Esophagus squamous epithelium (tissue), 5 donors: ENCODE measurements around the gene RGL2. TPM values are rescaled to one million over a fixed set of nuclear protein-coding genes. Genes with fewer than 3 reads are reported as not detected.
A peak's percentile ranks its signal among the peaks of the same experiment; 100 is the strongest.

Experiments
- DNase-seq: peaks from one replicate; lab custom pipeline; 2025; lab: John Stamatoyannopoulos, UW
- H3K27ac ChIP-seq, 4 donors: fragments of 200-600 bp; sonication (generic); one replicate each; pipeline ENCODE4 v1.5.1; 2016 to 2019; ENCODE audit warnings: mild to moderate bottlenecking in 1 of 4
- H3K27me3 ChIP-seq, 4 donors: fragments of 200-600 bp; sonication (generic); 1 replicate in 3 of 4; 2 replicates in 1 of 4; pipeline versions ENCODE4 v1.5.1 to v1.6.0; 2017 to 2021; ENCODE audit warnings: antibody characterized with exemption in 1 of 4
- H3K36me3 ChIP-seq, 3 donors: fragments of 200-600 bp; sonication (generic); one replicate each; pipeline ENCODE4 v1.5.1; 2016 to 2019
- H3K4me1 ChIP-seq, 3 donors: fragments of 200-600 bp; sonication (generic); one replicate each; pipeline ENCODE4 v1.5.1; 2017 to 2019
- H3K4me3 ChIP-seq, 4 donors: fragments of 200-600 bp; sonication (generic); 1 replicate in 3 of 4; 2 replicates in 1 of 4; pipeline ENCODE4 v1.5.1; 2016 to 2019; ENCODE audit warnings: mild to moderate bottlenecking in 2 of 4, moderate library complexity in 1 of 4
- H3K9me3 ChIP-seq, 3 donors: fragments of 200-600 bp; sonication (generic); one replicate each; pipeline ENCODE4 v1.5.1; 2016 to 2019
- POLR2A ChIP-seq, 4 donors: fragments of 450-650 bp; IDR thresholded peaks; one replicate each; pipeline ENCODE4 v1.6.1; 2017; ENCODE audit warnings: antibody characterized with exemption in 4 of 4, mild to moderate bottlenecking in 4 of 4, moderate library complexity in 3 of 4
- WGBS, 2 donors: methylation state at CpG; one replicate each; pipeline ENCODE4 v1.1.5; 2018; 5-methylcytosine and 5-hydroxymethylcytosine counted together
- intact Hi-C: fragments of 100-400 bp; cut with DNase I; formaldehyde crosslinking; loops from one replicate; pipeline ENCODE4 v1.15.0; 2022
- total RNA-seq, 4 donors: library from RNA; depleted of rRNA; stranded (reverse); fragments of >200 nt; gene quantifications; one replicate each; pipeline ENCODE4 v1.1.0, GENCODE V29; 2016
- TF ChIP-seq, protein P1 (sequence below), 6 experiments: fragments of 450-650 bp in 4 of 6; fragments of 200-600 bp in 2 of 6; sonication (generic) in 2 of 6; IDR thresholded peaks; one replicate each; pipeline ENCODE4 v1.5.1; 2016 to 2019; ENCODE audit warnings: antibody characterized with exemption in 6 of 6, mild to moderate bottlenecking in 4 of 6, moderate library complexity in 4 of 6
- donor health status: DM: yes; HTN: yes; CAD: no.

Gene RGL2
- total RNA-seq, 4 donors from 2014 or later, result 54.9 to 78.7 (median 63.2) TPM

- no peak for TF ChIP-seq POLR2A (IDR thresholded peaks at IDR 0.05)
- TF ChIP-seq, protein P1, sequence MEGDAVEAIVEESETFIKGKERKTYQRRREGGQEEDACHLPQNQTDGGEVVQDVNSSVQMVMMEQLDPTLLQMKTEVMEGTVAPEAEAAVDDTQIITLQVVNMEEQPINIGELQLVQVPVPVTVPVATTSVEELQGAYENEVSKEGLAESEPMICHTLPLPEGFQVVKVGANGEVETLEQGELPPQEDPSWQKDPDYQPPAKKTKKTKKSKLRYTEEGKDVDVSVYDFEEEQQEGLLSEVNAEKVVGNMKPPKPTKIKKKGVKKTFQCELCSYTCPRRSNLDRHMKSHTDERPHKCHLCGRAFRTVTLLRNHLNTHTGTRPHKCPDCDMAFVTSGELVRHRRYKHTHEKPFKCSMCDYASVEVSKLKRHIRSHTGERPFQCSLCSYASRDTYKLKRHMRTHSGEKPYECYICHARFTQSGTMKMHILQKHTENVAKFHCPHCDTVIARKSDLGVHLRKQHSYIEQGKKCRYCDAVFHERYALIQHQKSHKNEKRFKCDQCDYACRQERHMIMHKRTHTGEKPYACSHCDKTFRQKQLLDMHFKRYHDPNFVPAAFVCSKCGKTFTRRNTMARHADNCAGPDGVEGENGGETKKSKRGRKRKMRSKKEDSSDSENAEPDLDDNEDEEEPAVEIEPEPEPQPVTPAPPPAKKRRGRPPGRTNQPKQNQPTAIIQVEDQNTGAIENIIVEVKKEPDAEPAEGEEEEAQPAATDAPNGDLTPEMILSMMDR (IDR thresholded peaks at IDR 0.05), result no peak
- peaks cover 18 to 59% (median 31%) of the 10 kb centered on the region in 3 donors for H3K36me3 ChIP-seq
- H3K27ac ChIP-seq, result peak overlapping the region in 2 of 4 donors; percentile 93 to 100
Observed at GRCh38 chr6:33295621-33296369, 2.9 kb downstream of the RGL2 start.

GRCh38 chr6:33294086-33294823, 4.5 kb downstream of the RGL2 start:
- TF ChIP-seq, protein P1 (IDR thresholded peaks at IDR 0.05), result no peak
- TF ChIP-seq POLR2A (IDR thresholded peaks at IDR 0.05), result no peak
- no peaks in the 10 kb centered on the region for H3K27me3 ChIP-seq
- H3K4me3 ChIP-seq, result no peak overlapping the region
- DNase-seq, result no peak
- H3K9me3 ChIP-seq, result no peaks in the 10 kb centered on the region
- no peak overlapping the region for H3K27ac ChIP-seq
- H3K36me3 ChIP-seq, result peaks cover 18 to 62% (median 31%) of the 10 kb centered on the region in 3 donors
- peaks cover 19 to 63% (median 28%) of the 10 kb centered on the region in 3 donors for H3K4me1 ChIP-seq
- 60 to 64% methylated on average over 10 of the region's 10 CpGs for WGBS, 2 donors
- intact Hi-C loops, result no loop called here

More at GRCh38 chr6:33295621-33296369, 2.9 kb downstream of the RGL2 start:
- H3K9me3 ChIP-seq, result no peaks in the 10 kb centered on the region
- intact Hi-C loops, result no loop called here
- H3K27me3 ChIP-seq, result no peaks in the 10 kb centered on the region
- peaks cover 15 to 61% (median 27%) of the 10 kb centered on the region in 3 donors for H3K4me1 ChIP-seq
- DNase-seq, result no peak
- 87 to 89% methylated on average over 10 to 15 of the region's 15 CpGs for WGBS, 2 donors
- H3K4me3 ChIP-seq, result no peak overlapping the region

GRCh38 chr6:33292996-33293682, 5.6 kb downstream of the RGL2 start:
- intact Hi-C loops, result no loop called here
- no peak for DNase-seq
- Histone ChIP-seq H3K4me3 (no peak overlapping the region), H3K27ac (no peak overlapping the region), H3K27me3 (no peaks in the 10 kb centered on the region), H3K36me3 (peaks cover 18 to 62% (median 31%) of the 10 kb centered on the region in 3 donors), H3K4me1 (peaks cover 24 to 66% (median 32%) of the 10 kb centered on the region in 3 donors), H3K9me3 (no peaks in the 10 kb centered on the region)
- TF ChIP-seq, protein P1 (IDR thresholded peaks at IDR 0.05), result no peak
- TF ChIP-seq POLR2A (IDR thresholded peaks at IDR 0.05), result no peak
- 81% methylated on average over 11 to 13 of the region's 16 CpGs for WGBS, 2 donors

DNA sequence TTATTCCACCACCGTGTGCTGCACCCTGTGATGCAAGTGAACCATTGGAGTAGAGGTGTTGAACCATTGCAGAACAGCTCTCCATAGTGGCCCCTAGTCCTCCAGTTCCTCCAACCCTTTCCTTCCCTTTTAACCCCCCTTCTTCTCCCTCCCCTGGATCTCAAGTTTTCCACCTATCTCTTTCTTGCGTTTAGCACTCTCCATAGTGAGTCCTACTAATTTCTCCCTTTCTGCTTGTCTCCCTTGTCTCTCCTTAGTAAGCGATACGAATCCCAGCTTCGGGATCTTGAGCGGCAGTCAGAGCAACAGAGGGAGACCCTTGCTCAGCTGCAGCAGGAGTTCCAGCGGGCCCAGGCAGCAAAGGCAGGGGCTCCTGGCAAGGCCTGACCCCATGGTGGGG, 8.3 kb downstream of the RGL2 start:
- H3K27ac ChIP-seq, result peak overlapping the region in 2 of 4 donors; percentile 83 to 92
- no peak for DNase-seq
- peaks cover 12 to 76% (median 39%) of the 10 kb centered on the region in 3 donors for H3K36me3 ChIP-seq
- H3K4me3 ChIP-seq, result peak overlapping the region in 3 of 4 donors; percentile 82 to 84 (median 82)
- WGBS, 2 donors, result 60 to 74% methylated on average over 6 to 7 of the region's 7 CpGs
- TF ChIP-seq POLR2A (IDR thresholded peaks at IDR 0.05), result no peak
- TF ChIP-seq, protein P1 (IDR thresholded peaks at IDR 0.05), result no peak
- H3K27me3 ChIP-seq, result no peaks in the 10 kb centered on the region
- intact Hi-C loops, result no loop called here
- H3K9me3 ChIP-seq, result no peaks in the 10 kb centered on the region
- peaks cover 21 to 55% (median 25%) of the 10 kb centered on the region in 3 donors for H3K4me1 ChIP-seq
